ENCODE data around the gene DNAJB8. TPM values are rescaled to one million over a fixed set of nuclear protein-coding genes. Genes with fewer than 3 reads are reported as not detected.

DNAJB8 gene
- total and polyA plus RNA-seq, 2 donors (not counting 1 experiment from before 2014, with no cell fraction given): not detected

DNA sequence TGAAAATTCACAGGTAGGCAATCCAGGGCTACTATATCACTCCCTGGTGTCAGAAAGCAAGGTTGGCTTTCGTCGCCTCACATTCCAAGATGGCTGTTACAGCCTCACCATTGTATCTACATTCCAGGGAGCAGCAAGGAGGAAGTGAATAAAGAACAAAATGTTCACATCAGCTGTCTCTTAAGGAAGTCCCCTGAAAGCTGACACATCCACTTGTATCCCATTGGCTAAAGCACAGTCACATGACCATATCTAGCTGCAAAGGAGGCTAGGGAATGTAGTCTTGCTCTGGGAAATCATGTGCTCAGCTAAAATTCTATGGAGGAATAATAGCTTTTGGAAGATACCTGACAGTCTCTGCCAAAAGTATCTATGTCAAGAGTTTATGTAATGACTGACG is 39.1 kb upstream of the DNAJB8 start:
- Histone ChIP-seq H2AFZ (ENCODE audit: low read length) (no peak overlapping the region), H3K27ac (ENCODE audit: insufficient read depth, low read length) (no peak overlapping the region), H3K4me1 (ENCODE audit: control insufficient read depth, extremely low read depth, insufficient read depth, low read length) (no peaks in the 10 kb centered on the region), H3K9ac (ENCODE audit: insufficient read depth, low read length) (no peak overlapping the region), H3K27me3 (ENCODE audit: control insufficient read depth, insufficient read depth, low read length) (peaks cover 12% of the 10 kb centered on the region), H3K4me2 (ENCODE audit: extremely low read depth, insufficient read depth, low read length) (no peak overlapping the region), H4K20me1 (ENCODE audit: control insufficient read depth, extremely low read depth, insufficient read depth, low read length) (no peaks in the 10 kb centered on the region), H3K79me2 (ENCODE audit: control insufficient read depth, insufficient read depth, low read length) (no peaks in the 10 kb centered on the region), H3K36me3 (ENCODE audit: control insufficient read depth, insufficient read depth, low read length) (no peaks in the 10 kb centered on the region), H3K9me3 (ENCODE audit: control insufficient read depth, insufficient read depth, low read depth, low read length) (no peaks in the 10 kb centered on the region), H3K4me3 (replicated peaks in 1 of 4; ENCODE audit: control extremely low read depth in 1 of 4, insufficient read depth in 1 of 4, low read depth in 3 of 4, low read length in 4 of 4) (no peak overlapping the region)
- no peak for DNase-seq (ENCODE audit: low read depth in 2 of 2)
- TF ChIP-seq, protein P1, sequence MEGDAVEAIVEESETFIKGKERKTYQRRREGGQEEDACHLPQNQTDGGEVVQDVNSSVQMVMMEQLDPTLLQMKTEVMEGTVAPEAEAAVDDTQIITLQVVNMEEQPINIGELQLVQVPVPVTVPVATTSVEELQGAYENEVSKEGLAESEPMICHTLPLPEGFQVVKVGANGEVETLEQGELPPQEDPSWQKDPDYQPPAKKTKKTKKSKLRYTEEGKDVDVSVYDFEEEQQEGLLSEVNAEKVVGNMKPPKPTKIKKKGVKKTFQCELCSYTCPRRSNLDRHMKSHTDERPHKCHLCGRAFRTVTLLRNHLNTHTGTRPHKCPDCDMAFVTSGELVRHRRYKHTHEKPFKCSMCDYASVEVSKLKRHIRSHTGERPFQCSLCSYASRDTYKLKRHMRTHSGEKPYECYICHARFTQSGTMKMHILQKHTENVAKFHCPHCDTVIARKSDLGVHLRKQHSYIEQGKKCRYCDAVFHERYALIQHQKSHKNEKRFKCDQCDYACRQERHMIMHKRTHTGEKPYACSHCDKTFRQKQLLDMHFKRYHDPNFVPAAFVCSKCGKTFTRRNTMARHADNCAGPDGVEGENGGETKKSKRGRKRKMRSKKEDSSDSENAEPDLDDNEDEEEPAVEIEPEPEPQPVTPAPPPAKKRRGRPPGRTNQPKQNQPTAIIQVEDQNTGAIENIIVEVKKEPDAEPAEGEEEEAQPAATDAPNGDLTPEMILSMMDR (conservative IDR thresholded peaks at IDR 0.05 in 1 of 2, IDR thresholded peaks at IDR 0.05 in 1 of 2; ENCODE audit: low read depth in 1 of 2, low read length in 2 of 2): no peak
- TF ChIP-seq EZH2 (IDR thresholded peaks at IDR 0.05; ENCODE audit: low read length, missing control alignments): no peak

DNA sequence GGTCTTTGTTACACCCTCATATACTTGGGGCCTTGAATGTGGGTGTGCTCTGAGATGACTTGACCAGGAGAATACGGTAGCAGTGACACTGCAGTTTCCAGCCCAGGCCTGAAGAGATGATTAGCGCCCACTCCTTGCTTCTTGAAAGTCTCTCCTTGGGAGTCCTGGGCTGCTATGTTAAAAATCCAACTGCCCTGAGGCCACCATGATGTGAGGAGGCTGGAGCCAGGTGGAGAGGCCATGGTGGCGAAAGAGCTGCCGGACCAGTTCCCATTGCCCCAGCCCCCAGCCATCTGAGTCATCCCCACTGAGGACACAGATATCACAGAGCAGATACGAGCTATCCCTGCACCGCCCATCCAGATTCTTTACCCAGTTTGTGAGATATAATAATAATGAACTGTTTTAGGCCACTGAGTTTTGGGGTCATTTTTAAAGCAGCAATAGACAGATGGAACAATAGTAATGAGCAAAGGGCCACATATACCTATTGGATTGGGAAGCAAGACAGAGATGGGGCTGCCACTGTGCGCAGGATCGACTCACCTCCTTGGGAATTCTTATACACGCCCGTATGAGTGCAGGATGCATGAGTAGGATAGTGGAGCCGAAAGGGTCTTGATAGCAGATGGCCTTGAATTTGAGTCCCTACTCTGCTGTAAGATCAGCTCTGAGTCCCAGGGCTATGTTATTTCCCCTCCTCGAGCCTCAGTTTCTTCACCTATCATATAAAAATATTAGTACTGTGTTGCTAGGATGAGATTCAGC is 38.5 kb upstream of the DNAJB8 start:
- Histone ChIP-seq H3K4me3 (replicated peaks in 1 of 4; ENCODE audit: control extremely low read depth in 1 of 4, insufficient read depth in 1 of 4, low read depth in 3 of 4, low read length in 4 of 4) (no peak overlapping the region), H4K20me1 (ENCODE audit: control insufficient read depth, extremely low read depth, insufficient read depth, low read length) (no peaks in the 10 kb centered on the region), H3K27me3 (ENCODE audit: control insufficient read depth, insufficient read depth, low read length) (peaks cover 12% of the 10 kb centered on the region), H3K4me2 (ENCODE audit: extremely low read depth, insufficient read depth, low read length) (no peak overlapping the region), H3K9me3 (ENCODE audit: control insufficient read depth, insufficient read depth, low read depth, low read length) (no peaks in the 10 kb centered on the region), H3K79me2 (ENCODE audit: control insufficient read depth, insufficient read depth, low read length) (no peaks in the 10 kb centered on the region), H3K36me3 (ENCODE audit: control insufficient read depth, insufficient read depth, low read length) (no peaks in the 10 kb centered on the region), H3K27ac (ENCODE audit: insufficient read depth, low read length) (no peak overlapping the region), H3K4me1 (ENCODE audit: control insufficient read depth, extremely low read depth, insufficient read depth, low read length) (no peaks in the 10 kb centered on the region), H3K9ac (ENCODE audit: insufficient read depth, low read length) (no peak overlapping the region), H2AFZ (ENCODE audit: low read length) (no peak overlapping the region)
- DNase-seq (ENCODE audit: low read depth in 2 of 2): no peak
- TF ChIP-seq EZH2 (IDR thresholded peaks at IDR 0.05; ENCODE audit: low read length, missing control alignments): no peak
- TF ChIP-seq, protein P1 (conservative IDR thresholded peaks at IDR 0.05 in 1 of 2, IDR thresholded peaks at IDR 0.05 in 1 of 2; ENCODE audit: low read depth in 1 of 2, low read length in 2 of 2): no peak

DNA sequence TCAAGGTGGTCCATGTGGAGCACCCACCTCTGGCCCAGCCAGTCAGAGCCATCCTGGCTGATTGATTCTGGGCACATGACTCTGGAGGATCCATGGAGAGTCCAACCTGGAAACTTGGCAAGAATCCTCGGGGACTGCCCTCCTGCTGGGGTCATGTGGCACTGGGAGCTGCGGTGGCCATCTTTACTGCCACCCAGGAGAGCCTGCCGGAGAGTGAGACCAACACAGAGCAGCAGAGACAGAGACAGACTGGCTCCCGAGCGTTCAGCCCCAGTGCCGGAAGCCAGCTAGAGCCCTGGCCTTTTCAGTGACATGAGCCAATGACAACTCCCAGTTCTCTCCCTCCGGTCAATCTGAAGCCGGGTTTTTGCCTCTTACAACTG is 37.8 kb upstream of the DNAJB8 start:
- no peaks in the 10 kb centered on the region for H4K20me1 ChIP-seq (ENCODE audit: control insufficient read depth, extremely low read depth, insufficient read depth, low read length)
- no peak overlapping the region for H3K27ac ChIP-seq (ENCODE audit: insufficient read depth, low read length)
- TF ChIP-seq, protein P1 (conservative IDR thresholded peaks at IDR 0.05 in 1 of 2, IDR thresholded peaks at IDR 0.05 in 1 of 2; ENCODE audit: low read depth in 1 of 2, low read length in 2 of 2): no peak
- TF ChIP-seq EZH2 (IDR thresholded peaks at IDR 0.05; ENCODE audit: low read length, missing control alignments): no peak
- peaks cover 12% of the 10 kb centered on the region for H3K27me3 ChIP-seq (ENCODE audit: control insufficient read depth, insufficient read depth, low read length)
- no peaks in the 10 kb centered on the region for H3K79me2 ChIP-seq (ENCODE audit: control insufficient read depth, insufficient read depth, low read length)
- H3K4me2 ChIP-seq (ENCODE audit: extremely low read depth, insufficient read depth, low read length): no peak overlapping the region
- H3K9ac ChIP-seq (ENCODE audit: insufficient read depth, low read length): no peak overlapping the region
- no peaks in the 10 kb centered on the region for H3K9me3 ChIP-seq (ENCODE audit: control insufficient read depth, insufficient read depth, low read depth, low read length)
- H2AFZ ChIP-seq (ENCODE audit: low read length): no peak overlapping the region
- no peaks in the 10 kb centered on the region for H3K36me3 ChIP-seq (ENCODE audit: control insufficient read depth, insufficient read depth, low read length)
- H3K4me1 ChIP-seq (ENCODE audit: control insufficient read depth, extremely low read depth, insufficient read depth, low read length): no peaks in the 10 kb centered on the region
- no peak for DNase-seq (ENCODE audit: low read depth in 2 of 2)
- H3K4me3 ChIP-seq (replicated peaks in 1 of 4; ENCODE audit: control extremely low read depth in 1 of 4, insufficient read depth in 1 of 4, low read depth in 3 of 4, low read length in 4 of 4): no peak overlapping the region

All from fibroblast of lung (primary cell).